Measurements from ENCODE around the gene TNS1.

The TNS1 gene

DNA sequence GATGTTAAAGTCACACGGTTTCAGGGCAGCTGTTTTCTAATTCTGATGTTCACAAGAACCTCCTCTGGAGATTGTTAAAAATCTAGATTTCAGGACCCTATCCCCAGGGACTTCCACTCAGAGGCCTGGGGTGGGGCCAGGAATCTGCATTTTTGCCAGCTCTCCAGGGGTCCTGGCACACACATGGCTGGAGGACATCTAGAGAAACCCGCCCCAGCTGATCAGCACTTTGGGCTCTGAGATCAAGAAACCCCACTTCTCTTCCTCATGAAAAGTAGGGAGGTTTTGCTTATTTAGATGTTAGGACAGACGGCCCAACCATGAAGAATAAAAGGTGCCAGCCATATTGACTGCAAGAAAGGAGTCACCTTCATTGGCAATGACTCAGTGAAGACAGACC lies 148.8 kb downstream of the TNS1 start:
- H3K4me3 ChIP-seq (ENCODE audit: low read depth, low read length), result no peak overlapping the region
- TF ChIP-seq, protein P1, sequence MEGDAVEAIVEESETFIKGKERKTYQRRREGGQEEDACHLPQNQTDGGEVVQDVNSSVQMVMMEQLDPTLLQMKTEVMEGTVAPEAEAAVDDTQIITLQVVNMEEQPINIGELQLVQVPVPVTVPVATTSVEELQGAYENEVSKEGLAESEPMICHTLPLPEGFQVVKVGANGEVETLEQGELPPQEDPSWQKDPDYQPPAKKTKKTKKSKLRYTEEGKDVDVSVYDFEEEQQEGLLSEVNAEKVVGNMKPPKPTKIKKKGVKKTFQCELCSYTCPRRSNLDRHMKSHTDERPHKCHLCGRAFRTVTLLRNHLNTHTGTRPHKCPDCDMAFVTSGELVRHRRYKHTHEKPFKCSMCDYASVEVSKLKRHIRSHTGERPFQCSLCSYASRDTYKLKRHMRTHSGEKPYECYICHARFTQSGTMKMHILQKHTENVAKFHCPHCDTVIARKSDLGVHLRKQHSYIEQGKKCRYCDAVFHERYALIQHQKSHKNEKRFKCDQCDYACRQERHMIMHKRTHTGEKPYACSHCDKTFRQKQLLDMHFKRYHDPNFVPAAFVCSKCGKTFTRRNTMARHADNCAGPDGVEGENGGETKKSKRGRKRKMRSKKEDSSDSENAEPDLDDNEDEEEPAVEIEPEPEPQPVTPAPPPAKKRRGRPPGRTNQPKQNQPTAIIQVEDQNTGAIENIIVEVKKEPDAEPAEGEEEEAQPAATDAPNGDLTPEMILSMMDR (IDR thresholded peaks at IDR 0.05; ENCODE audit: low read depth, low read length), result no peak

GRCh38 chr2:217853301-217853881 lies 149.4 kb downstream of the TNS1 start:
- TF ChIP-seq, protein P1 (IDR thresholded peaks at IDR 0.05; ENCODE audit: low read depth, low read length), result no peak

GRCh38 chr2:217852555-217853211 lies 150.1 kb downstream of the TNS1 start:
- no peak overlapping the region for H3K4me3 ChIP-seq (ENCODE audit: low read depth, low read length)
- TF ChIP-seq, protein P1 (IDR thresholded peaks at IDR 0.05; ENCODE audit: low read depth, low read length), result no peak

More at GRCh38 chr2:217853301-217853881, 149.4 kb downstream of the TNS1 start:
- no peak overlapping the region for H3K4me3 ChIP-seq (ENCODE audit: low read depth, low read length)

DNA sequence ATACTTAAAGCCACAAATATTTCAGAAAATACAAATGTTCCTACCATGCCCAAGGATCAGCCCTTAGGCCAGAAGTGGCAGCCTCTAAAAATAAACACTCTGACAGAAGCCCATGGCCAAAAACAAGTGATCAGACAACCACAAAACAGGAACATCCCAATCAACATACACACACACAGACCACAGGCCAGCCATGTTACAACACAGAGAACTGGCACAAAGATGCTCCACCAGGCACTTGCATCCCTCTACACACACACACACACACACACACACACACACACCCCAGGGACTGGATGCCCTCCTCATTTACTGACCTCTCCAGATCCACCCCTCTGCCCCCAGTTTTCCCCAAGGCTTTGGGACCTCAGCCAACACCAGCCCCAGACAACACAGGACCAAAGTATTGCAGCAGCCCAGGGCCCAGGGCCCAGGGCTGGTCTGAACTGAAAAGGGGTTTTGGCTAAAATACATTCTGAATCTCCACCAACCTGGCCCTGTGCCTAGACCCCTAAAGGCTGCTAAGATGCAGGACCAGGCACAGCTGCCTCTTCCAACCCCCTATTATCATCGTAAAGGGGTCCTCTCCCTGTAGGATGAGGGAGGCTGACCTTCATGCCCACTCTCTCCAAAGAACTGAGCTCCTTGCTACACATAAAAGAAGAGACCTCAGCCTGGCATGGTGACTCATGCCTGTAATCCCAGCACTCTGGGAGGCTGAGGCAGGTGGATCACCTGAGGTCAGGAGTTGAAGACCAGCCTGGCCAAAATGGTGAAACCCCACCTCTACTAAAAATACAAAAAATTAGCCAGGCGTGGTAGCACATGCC lies 151.4 kb downstream of the TNS1 start:
- H3K4me3 ChIP-seq (ENCODE audit: low read depth, low read length), result no peak overlapping the region
- TF ChIP-seq, protein P1 (IDR thresholded peaks at IDR 0.05; ENCODE audit: low read depth, low read length), result no peak

DNA sequence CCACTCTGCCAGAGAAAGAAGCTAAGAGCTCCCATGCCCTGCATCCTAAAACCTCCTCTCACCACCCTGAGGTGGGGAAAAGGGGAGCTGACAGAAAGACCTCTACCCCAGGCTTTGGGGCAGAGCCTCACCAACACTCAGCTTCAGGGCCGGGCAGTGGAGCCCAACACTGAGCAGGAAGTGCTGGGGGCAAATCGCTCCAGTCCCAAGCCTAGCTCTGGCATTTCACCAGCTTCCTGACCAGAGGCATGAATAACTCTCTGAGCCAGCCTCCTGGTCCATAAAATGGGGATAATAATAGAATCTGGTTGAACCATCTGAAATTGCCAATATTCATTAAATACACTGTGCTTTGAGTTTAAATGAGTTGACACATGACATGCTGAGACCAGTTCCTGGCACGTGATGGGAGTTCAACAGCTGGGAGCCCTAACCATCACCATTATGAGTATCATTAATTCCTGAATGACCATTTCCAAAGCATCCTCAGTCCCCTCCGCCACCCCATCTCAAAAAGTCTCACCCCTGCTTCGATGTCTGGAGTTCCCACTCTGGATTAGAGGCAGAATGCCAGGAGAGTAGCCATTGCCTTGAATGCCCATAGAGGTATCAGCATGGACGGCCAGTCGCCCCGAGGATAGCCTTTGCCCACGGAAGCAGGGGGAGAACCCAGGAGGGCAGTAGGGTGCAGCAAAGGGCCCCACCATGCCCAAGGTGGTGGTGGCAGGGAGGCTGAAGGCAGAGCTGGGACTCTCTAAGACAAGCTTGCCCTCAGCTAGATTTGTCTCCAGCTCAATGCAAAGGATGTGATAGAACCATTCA lies 153.4 kb downstream of the TNS1 start:
- TF ChIP-seq, protein P1 (IDR thresholded peaks at IDR 0.05; ENCODE audit: low read depth, low read length), result no peak
- no peak overlapping the region for H3K4me3 ChIP-seq (ENCODE audit: low read depth, low read length)

DNA sequence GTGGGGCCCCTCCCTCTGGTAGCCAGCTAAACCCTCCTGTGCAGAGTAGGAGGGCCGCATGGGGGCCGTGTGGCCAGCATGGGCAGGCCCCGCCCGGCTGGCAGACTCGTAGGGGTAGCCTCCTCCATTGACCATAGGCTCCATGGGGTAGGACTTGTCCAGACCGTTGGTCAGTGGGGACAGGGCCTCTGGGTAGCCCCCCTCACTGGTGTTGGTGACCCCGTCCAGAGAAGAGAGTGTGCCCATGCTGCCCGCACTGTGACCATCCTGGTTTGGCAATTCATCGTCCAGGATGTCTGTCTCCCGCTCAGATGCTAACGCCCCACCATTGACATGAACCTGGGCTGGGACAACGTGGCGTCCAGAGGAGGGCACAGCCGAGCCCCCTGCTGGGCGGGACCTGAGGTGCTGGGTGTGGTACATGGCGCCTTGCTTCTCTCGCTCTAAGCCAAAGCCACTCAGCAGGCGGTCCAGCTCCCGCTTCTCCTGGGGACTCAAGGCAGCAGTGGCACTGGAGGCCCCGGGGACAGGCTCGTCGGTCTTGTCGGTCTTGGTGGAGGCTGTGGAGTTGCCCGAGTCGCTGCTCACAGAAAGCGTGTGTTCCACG lies 154.3 kb downstream of the TNS1 start:
- H3K4me3 ChIP-seq (ENCODE audit: low read depth, low read length), result no peak overlapping the region
- TF ChIP-seq, protein P1 (IDR thresholded peaks at IDR 0.05; ENCODE audit: low read depth, low read length), result no peak
